Measurements from ENCODE around the gene LTBP2.
A peak's percentile ranks its signal among the peaks of the same experiment; 100 is the strongest.

Gene LTBP2

GRCh38 chr14:74476107-74476506 is 135.9 kb downstream of the LTBP2 start:
- peak overlapping the region; percentile 21; the same call in 1 of the 2 replicates for H3K27ac ChIP-seq
- ChIA-PET CTCF (no interaction called here), POLR2A (ENCODE audit: low non-redundant PET) (no interaction called here)
- no peak for DNase-seq (ENCODE audit: low spot score)
- no peak for TF ChIP-seq CTCF (conservative IDR thresholded peaks at IDR 0.05; ENCODE audit: low read depth)

- H3K27ac ChIP-seq: no peak overlapping the region
- ChIA-PET POLR2A (ENCODE audit: low non-redundant PET) (no interaction called here), CTCF (interaction anchor here (0.6 kb wide), 1 partner anchor 374 kb away, joined by 3 read pairs; no protein-coding TSS in a partner anchor)
- no peak for TF ChIP-seq CTCF (conservative IDR thresholded peaks at IDR 0.05; ENCODE audit: low read depth)
- no peak for DNase-seq (ENCODE audit: low spot score)
Observed at GRCh38 chr14:74475678-74476077, 136.4 kb downstream of the LTBP2 start.

- peak overlapping the region; percentile 23; the same call in 1 of the 2 replicates for H3K27ac ChIP-seq
- ChIA-PET CTCF (interaction anchor here (0.7 kb wide), 1 partner anchor 1858 kb away, joined by 3 read pairs; no protein-coding TSS in a partner anchor), POLR2A (ENCODE audit: low non-redundant PET) (no interaction called here)
- no peak for DNase-seq (ENCODE audit: low spot score)
- TF ChIP-seq CTCF (conservative IDR thresholded peaks at IDR 0.05; ENCODE audit: low read depth): no peak
Observed at GRCh38 chr14:74474376-74474775, 137.7 kb downstream of the LTBP2 start.

GRCh38 chr14:74472601-74473000 is 139.4 kb downstream of the LTBP2 start:
- no peak overlapping the region for H3K27ac ChIP-seq
- DNase-seq (ENCODE audit: low spot score): no peak
- CTCF ChIA-PET: interaction anchor here (0.6 kb wide), 1 partner anchor 221 kb away, joined by 3 read pairs; no protein-coding TSS in a partner anchor
- POLR2A ChIA-PET (ENCODE audit: low non-redundant PET): no interaction called here
- no peak for TF ChIP-seq CTCF (conservative IDR thresholded peaks at IDR 0.05; ENCODE audit: low read depth)

- POLR2A ChIA-PET (ENCODE audit: low non-redundant PET): no interaction called here
- CTCF ChIA-PET: no interaction called here
Observed at GRCh38 chr14:74469548-74470518, 142.2 kb downstream of the LTBP2 start.

GRCh38 chr14:74468513-74468912 is 143.5 kb downstream of the LTBP2 start:
- no peak for TF ChIP-seq CTCF (conservative IDR thresholded peaks at IDR 0.05; ENCODE audit: low read depth)
- ChIA-PET CTCF (no interaction called here), POLR2A (ENCODE audit: low non-redundant PET) (no interaction called here)
- DNase-seq (ENCODE audit: low spot score): no peak
- H3K27ac ChIP-seq: no peak overlapping the region

More at GRCh38 chr14:74469548-74470518, 142.2 kb downstream of the LTBP2 start:
- DNase-seq (ENCODE audit: low spot score): no peak
- no peak overlapping the region for H3K27ac ChIP-seq
- TF ChIP-seq CTCF (conservative IDR thresholded peaks at IDR 0.05; ENCODE audit: low read depth): no peak

Measured in RWPE1 (cell line).